SJSA1 (cell line): Measurements from ENCODE around the gene PLEKHA1. TPM values are rescaled to one million over a fixed set of nuclear protein-coding genes. Genes with fewer than 3 reads are reported as not detected.
A peak's percentile ranks its signal among the peaks of the same experiment; 100 is the strongest.

Source experiments
- DNase-seq, 2 experiments: peaks; one replicate each; pipeline ENCODE4 v3.0.0-alpha.2; 2015 to 2020; ENCODE audit warnings: low spot score in 2 of 2, low read depth in 1 of 2
- H3K27ac ChIP-seq: fragments of 250-450 bp; sonication (Bioruptor Pico); 2 replicates; pipeline ENCODE4 v1.5.1; 2020; ENCODE audit warnings: mild to moderate bottlenecking, moderate library complexity
- H3K27me3 ChIP-seq: fragments of 250-450 bp; sonication (Bioruptor Pico); replicated peaks from 2 replicates; pipeline ENCODE4 v1.5.1; 2020; ENCODE audit warnings: mild to moderate bottlenecking, moderate library complexity
- H3K36me3 ChIP-seq: fragments of 250-450 bp; sonication (Bioruptor Pico); 2 replicates; pipeline ENCODE4 v1.5.1; 2020; ENCODE audit warnings: mild to moderate bottlenecking
- H3K4me1 ChIP-seq: fragments of 250-450 bp; sonication (Bioruptor Pico); replicated peaks from 2 replicates; pipeline ENCODE4 v1.6.1; 2021; ENCODE audit warnings: mild to moderate bottlenecking
- H3K4me3 ChIP-seq: fragments of 250-450 bp; sonication (Bioruptor Pico); 2 replicates; pipeline ENCODE4 v1.5.1; 2020; ENCODE audit warnings: mild to moderate bottlenecking
- H3K9me3 ChIP-seq: fragments of 250-450 bp; sonication (Bioruptor Pico); replicated peaks from 2 replicates; pipeline ENCODE4 v1.5.1; 2020; ENCODE audit warnings: mild to moderate bottlenecking
- total RNA-seq: library from RNA; depleted of rRNA; stranded (reverse); fragments of >200 nt; shearing (Covaris generic); gene quantifications from 2 replicates; pipeline ENCODE4 v1.2.3, GENCODE V29; 2014; rRNA removed

Gene PLEKHA1
- 15.8 and 23.5 TPM in 2 replicates for total RNA-seq

GRCh38 chr10:122374237-122374858, at the start of gene PLEKHA1:
Gene PLEKHA1 (plus strand): TSS chr10:122374708. CDS start chr10:122393201, 18,493 bp downstream.
- H3K4me1 ChIP-seq: peaks cover 9% of the 10 kb centered on the region
- H3K27me3 ChIP-seq: no peaks in the 10 kb centered on the region
- DNase-seq: peak; percentile 88 to 95
- H3K27ac ChIP-seq: peak within 1 kb of the TSS; percentile 43
- H3K9me3 ChIP-seq: no peaks in the 10 kb centered on the region
- peaks cover 5% of the 10 kb centered on the region for H3K36me3 ChIP-seq
- H3K4me3 ChIP-seq: peak within 1 kb of the TSS; percentile 91

GRCh38 chr10:122325235-122325634, 49.3 kb upstream of the PLEKHA1 start:
- H3K4me3 ChIP-seq: no peak overlapping the region
- no peaks in the 10 kb centered on the region for H3K36me3 ChIP-seq
- peak in 1 of 2 experiments; percentile 19 for DNase-seq
- H3K4me1 ChIP-seq: no peaks in the 10 kb centered on the region
- H3K9me3 ChIP-seq: no peaks in the 10 kb centered on the region
- H3K27me3 ChIP-seq: no peaks in the 10 kb centered on the region
- H3K27ac ChIP-seq: no peak overlapping the region

GRCh38 chr10:122326385-122326784, 48.1 kb upstream of the PLEKHA1 start:
- Histone ChIP-seq H3K27ac (no peak overlapping the region), H3K27me3 (0 out of 2 replicates have a peak, but pooled peaks cover under 1% of the 10 kb centered on the region), H3K9me3 (no peaks in the 10 kb centered on the region), H3K4me1 (no peaks in the 10 kb centered on the region), H3K4me3 (no peak overlapping the region), H3K36me3 (no peaks in the 10 kb centered on the region)
- DNase-seq: peak in 1 of 2 experiments; percentile 3

GRCh38 chr10:122326806-122327205, 47.7 kb upstream of the PLEKHA1 start:
- DNase-seq: no peak
- no peaks in the 10 kb centered on the region for H3K4me1 ChIP-seq
- H3K36me3 ChIP-seq: no peaks in the 10 kb centered on the region
- H3K27me3 ChIP-seq: 0 out of 2 replicates have a peak, but pooled peaks cover 3% of the 10 kb centered on the region
- H3K4me3 ChIP-seq: no peak overlapping the region
- no peaks in the 10 kb centered on the region for H3K9me3 ChIP-seq
- no peak overlapping the region for H3K27ac ChIP-seq

- Histone ChIP-seq H3K4me3 (no peak overlapping the region), H3K27me3 (0 out of 2 replicates have a peak, but pooled peaks cover 3% of the 10 kb centered on the region), H3K27ac (no peak overlapping the region), H3K36me3 (no peaks in the 10 kb centered on the region), H3K4me1 (no peaks in the 10 kb centered on the region), H3K9me3 (no peaks in the 10 kb centered on the region)
- DNase-seq: peak in 1 of 2 experiments; percentile 25
Observed at GRCh38 chr10:122327237-122328206, 47.0 kb upstream of the PLEKHA1 start.

- no peaks in the 10 kb centered on the region for H3K4me1 ChIP-seq
- H3K36me3 ChIP-seq: no peaks in the 10 kb centered on the region
- H3K27me3 ChIP-seq: 0 out of 2 replicates have a peak, but pooled peaks cover 3% of the 10 kb centered on the region
- H3K27ac ChIP-seq: no peak overlapping the region
- peak in 1 of 2 experiments; percentile 1 for DNase-seq
- no peak overlapping the region for H3K4me3 ChIP-seq
- no peaks in the 10 kb centered on the region for H3K9me3 ChIP-seq
Observed at GRCh38 chr10:122328676-122329075, 45.8 kb upstream of the PLEKHA1 start.

GRCh38 chr10:122329416-122329815, 45.1 kb upstream of the PLEKHA1 start:
- DNase-seq: peak in 1 of 2 experiments; percentile 24
- Histone ChIP-seq H3K36me3 (no peaks in the 10 kb centered on the region), H3K9me3 (no peaks in the 10 kb centered on the region), H3K4me3 (no peak overlapping the region), H3K27ac (no peak overlapping the region), H3K4me1 (no peaks in the 10 kb centered on the region), H3K27me3 (0 out of 2 replicates have a peak, but pooled peaks cover 3% of the 10 kb centered on the region)

GRCh38 chr10:122331100-122331499, 43.4 kb upstream of the PLEKHA1 start:
- H3K27ac ChIP-seq: no peak overlapping the region

GRCh38 chr10:122331615-122332446, 42.7 kb upstream of the PLEKHA1 start:
- Histone ChIP-seq H3K36me3 (no peaks in the 10 kb centered on the region), H3K4me1 (no peaks in the 10 kb centered on the region), H3K27me3 (0 out of 2 replicates have a peak, but pooled peaks cover 3% of the 10 kb centered on the region), H3K4me3 (no peak overlapping the region), H3K9me3 (no peaks in the 10 kb centered on the region), H3K27ac (no peak overlapping the region)
- peak in 1 of 2 experiments; percentile 21 for DNase-seq

More at GRCh38 chr10:122331100-122331499, 43.4 kb upstream of the PLEKHA1 start:
- no peaks in the 10 kb centered on the region for H3K9me3 ChIP-seq
- no peaks in the 10 kb centered on the region for H3K4me1 ChIP-seq
- H3K27me3 ChIP-seq: 0 out of 2 replicates have a peak, but pooled peaks cover 3% of the 10 kb centered on the region
- DNase-seq: peak in 1 of 2 experiments; percentile 14
- H3K4me3 ChIP-seq: no peak overlapping the region
- H3K36me3 ChIP-seq: no peaks in the 10 kb centered on the region

- Histone ChIP-seq H3K27me3 (0 out of 2 replicates have a peak, but pooled peaks cover 3% of the 10 kb centered on the region), H3K4me3 (no peak overlapping the region), H3K36me3 (no peaks in the 10 kb centered on the region), H3K9me3 (no peaks in the 10 kb centered on the region), H3K4me1 (no peaks in the 10 kb centered on the region), H3K27ac (no peak overlapping the region)
- DNase-seq: peak in 1 of 2 experiments; percentile 11
Observed at GRCh38 chr10:122333037-122333436, 41.5 kb upstream of the PLEKHA1 start.

GRCh38 chr10:122336332-122336731, 38.2 kb upstream of the PLEKHA1 start:
- Histone ChIP-seq H3K27me3 (0 out of 2 replicates have a peak, but pooled peaks cover 3% of the 10 kb centered on the region), H3K4me3 (no peak overlapping the region), H3K27ac (no peak overlapping the region), H3K36me3 (no peaks in the 10 kb centered on the region), H3K9me3 (no peaks in the 10 kb centered on the region), H3K4me1 (no peaks in the 10 kb centered on the region)
- DNase-seq: no peak

- Histone ChIP-seq H3K4me3 (no peak overlapping the region), H3K4me1 (no peaks in the 10 kb centered on the region), H3K27me3 (no peaks in the 10 kb centered on the region), H3K27ac (no peak overlapping the region), H3K36me3 (no peaks in the 10 kb centered on the region), H3K9me3 (no peaks in the 10 kb centered on the region)
- DNase-seq: no peak
Observed at GRCh38 chr10:122336961-122337360, 37.5 kb upstream of the PLEKHA1 start.
